Superior temporal gyrus (tissue), 1 donor: Measurements from ENCODE around the gene ARHGEF11.
A peak's percentile ranks its signal among the peaks of the same experiment; 100 is the strongest.

Source experiments
- DNase-seq: peaks from one replicate; pipeline ENCODE4 v3.0.0-alpha.2; 2016; ENCODE audit errors: extremely low spot score

ARHGEF11 gene

GRCh38 chr1:156894711-156895454 is 150.7 kb downstream of the ARHGEF11 start:
- DNase-seq = no peak

DNA sequence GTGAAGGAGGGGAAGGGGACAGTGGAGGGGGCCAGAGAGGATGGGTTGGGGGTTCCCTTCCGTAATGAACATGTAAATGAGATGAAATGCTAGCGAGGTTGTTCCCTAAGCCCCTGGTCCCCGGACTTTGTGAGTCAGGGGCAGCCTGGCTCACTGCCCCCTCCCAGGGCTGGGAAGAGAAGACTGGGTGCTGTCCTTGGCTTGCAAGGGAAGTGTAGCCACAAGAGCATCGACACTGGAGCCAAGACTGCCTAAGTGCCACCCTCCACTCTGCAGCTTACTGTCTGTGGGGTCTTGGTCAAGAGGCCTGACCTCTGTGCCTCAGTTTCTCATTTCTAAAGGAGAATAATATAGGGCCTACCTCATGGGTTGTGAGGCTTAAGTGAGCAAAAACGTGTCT is 151.5 kb downstream of the ARHGEF11 start:
- no peak for DNase-seq

DNA sequence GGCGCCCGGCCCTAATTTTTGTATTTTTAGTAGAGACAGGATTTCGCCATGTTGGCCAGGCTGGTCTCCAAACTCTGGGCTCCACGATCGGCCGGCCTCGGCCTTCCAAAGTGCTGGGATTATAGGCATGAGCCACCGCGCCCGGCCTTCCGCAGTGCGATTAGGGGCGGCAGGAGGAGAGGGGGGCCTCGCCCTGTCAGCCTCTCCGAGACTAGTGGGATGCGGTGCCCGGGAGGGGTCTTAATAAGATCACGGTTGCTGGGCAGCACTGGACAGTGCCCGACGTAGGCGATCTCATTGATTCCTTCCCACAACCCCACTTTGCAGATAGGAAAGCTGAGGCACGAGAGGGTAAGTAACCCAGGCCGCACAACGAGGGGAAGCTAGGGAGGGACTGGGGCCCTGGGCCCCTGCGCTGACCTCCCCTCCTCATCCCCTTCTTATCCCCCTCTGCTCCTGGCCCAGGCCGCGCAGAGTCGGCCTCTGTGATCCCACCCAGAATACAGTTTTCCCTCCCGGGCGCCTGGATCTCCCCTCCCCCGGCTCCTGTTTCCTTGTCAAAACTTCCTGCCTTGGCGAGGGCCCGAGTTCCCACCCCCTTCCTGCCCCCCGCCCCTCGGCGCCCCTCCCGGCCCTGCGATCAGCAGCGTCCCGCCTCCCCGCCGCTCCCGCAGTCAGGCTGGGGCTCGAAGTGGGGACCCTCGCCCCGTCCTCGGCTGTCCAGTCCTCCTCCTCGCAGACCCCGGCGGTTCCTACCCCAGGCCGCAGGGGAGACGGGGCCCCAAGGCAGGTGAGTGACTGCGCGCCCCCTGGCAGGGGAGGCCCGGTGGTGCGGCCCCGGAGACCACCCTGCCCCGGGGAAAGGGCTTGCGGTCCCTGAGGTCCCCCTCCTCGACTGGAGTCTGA is 152.2 kb downstream of the ARHGEF11 start, which contains the start of gene PEAR1:
PEAR1 (plus strand) TSS at position 671 of the 906 bp plus-strand sequence. CDS start 10,209 bp downstream, outside the sequence.
- DNase-seq = no peak

DNA sequence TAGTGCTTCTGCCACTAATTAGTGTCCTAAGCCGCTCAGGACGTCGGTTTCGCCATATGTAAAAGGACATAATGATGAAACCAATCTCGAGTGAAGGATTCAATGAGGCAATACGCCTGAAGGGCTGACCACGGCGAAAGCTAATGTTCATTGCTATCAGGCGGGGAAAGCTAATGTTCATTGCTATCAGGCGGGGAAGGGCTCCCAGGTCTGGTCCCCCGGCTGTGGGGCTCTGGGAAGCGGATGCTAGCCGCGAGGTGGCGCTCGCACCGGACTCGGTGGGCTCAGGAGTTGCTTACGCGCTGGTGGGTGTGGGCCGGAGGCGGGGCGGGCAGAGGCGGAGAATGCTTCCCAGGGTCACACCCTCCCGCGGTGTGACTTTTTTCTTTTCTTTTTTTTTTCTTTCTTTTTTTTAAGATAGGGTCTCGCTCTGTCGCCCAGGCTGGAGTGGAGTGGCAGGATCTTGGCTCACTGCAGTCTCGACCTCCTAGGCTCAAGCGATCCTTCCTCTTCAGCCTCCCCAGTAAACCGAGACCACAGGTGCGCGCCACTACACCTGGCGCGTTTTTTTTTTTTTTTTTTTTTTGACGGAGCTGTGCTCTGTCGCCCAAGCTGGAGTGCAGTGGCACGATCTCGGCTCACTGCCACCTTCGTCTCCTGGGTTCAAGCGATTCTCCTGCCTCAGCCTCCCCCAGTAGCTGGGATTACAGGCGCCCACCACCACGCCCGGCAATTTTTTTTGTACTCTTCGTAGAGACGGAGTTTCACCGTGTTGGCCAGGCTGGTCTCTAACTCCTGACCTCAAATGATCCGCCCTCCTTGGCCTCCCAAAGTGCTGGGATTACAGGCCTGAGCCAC is 153.1 kb downstream of the ARHGEF11 start:
- peak; percentile 81 for DNase-seq

GRCh38 chr1:156889802-156890580 is 155.6 kb downstream of the ARHGEF11 start:
- DNase-seq = peak; percentile 93

DNA sequence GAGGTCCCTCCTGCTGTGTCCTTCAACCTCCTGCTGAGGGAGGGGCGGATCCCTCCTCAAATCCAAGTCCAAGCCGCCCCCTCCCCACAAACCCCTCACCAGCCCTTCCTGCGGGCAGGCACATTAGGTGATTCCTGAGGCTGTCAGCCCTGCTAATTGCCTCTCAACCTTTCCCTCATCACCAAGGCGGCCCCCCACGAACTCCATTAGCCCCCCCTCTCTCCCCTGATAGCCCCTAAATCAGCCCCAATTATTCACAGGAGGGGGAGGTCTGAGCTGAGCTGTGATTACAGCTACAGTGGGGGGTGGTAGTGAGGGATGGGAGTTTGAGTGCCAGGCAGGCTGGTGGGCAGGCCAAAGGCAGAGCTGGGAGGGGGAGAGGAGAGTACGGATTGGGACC is 157.8 kb downstream of the ARHGEF11 start:
- no peak for DNase-seq

DNA sequence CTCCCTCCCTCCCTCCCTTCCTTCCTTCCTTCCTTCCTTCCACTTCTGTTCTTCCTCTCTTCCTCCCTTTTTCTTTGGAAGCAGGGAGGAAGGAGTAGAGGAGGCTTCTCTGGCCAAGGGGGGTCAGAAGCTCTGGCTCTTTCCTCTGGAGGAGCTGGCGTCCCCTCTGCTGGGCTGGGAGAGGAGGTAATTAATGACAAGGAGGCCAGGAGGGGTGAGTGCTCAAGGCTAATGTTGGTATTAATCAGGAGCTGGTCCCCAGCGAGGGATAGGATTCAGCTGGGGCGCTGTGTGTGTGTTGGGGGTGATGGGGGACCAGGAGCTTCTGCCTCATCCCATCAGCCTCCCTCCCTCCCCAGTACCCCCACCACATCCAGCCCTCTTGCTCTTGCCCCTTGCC is 158.2 kb downstream of the ARHGEF11 start:
- DNase-seq = no peak

- DNase-seq = no peak
These were observed 158.8 kb downstream of the ARHGEF11 start for GRCh38 chr1:156886583-156887281.

DNA sequence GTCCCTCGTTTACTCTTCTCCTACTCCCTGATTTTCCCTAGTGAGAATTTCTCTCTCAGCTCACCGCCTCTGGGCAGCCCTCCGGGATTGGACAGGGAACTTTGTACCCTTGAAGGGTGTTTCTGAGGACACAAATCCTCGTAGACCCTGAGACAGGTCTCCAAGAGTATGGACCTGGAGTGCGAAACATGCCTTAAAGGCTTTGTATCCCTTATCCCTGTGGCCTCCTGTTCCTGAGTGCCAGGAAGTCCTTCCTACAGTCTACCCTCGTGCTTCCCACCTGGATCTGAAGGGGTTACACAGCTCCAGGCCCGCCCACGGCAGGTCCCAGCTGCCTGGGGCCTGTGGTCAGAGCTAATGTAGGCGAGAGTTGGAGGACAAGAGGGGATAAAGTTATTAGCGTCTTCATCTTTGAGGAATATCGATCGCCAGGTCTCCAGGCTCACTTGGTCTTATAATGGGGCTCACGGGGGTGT is 159.6 kb downstream of the ARHGEF11 start:
- no peak for DNase-seq

DNA sequence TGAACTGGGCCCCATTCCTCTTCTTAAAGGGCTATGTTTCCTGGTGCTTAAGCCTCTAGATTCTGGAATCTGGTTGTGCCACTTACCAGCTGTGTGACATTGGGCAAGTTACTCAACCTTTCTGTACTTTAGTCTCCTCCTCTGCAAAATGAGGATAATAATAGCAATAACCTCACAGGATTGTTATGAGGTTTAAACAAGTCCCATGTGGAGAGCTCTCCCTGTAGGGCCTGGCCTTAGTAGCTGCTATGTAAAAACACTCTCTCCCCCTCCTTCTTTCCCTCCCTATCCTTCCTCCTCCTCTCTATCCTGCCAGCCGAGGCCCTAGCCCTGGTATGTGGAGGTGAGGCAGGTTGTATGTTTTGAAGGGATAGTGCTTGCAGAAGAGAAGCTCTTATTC is 160.2 kb downstream of the ARHGEF11 start:
- DNase-seq = no peak
